ELF-1 (cell line): ENCODE data around the gene SMOC1.
A peak's percentile ranks its signal among the peaks of the same experiment; 100 is the strongest.

Experiments
- DNase-seq: peaks from one replicate; pipeline ENCODE4 v3.0.0-alpha.2; 2016; ENCODE audit warnings: low read depth, low spot score

SMOC1 gene

GRCh38 chr14:70006699-70007098 is 127.5 kb downstream of the SMOC1 start:
- DNase-seq = no peak

- DNase-seq = no peak
These were observed 129.4 kb downstream of the SMOC1 start for GRCh38 chr14:70008284-70009262.

- DNase-seq = no peak
These were observed 130.7 kb downstream of the SMOC1 start for GRCh38 chr14:70009961-70010360.

GRCh38 chr14:70011098-70011497 is 131.9 kb downstream of the SMOC1 start:
- DNase-seq = no peak

- no peak for DNase-seq
These were observed 132.5 kb downstream of the SMOC1 start for GRCh38 chr14:70011708-70012107.

- peak; percentile 40 for DNase-seq
These were observed 134.2 kb downstream of the SMOC1 start for GRCh38 chr14:70013271-70013873.

GRCh38 chr14:70014406-70015095 is 135.3 kb downstream of the SMOC1 start:
- no peak for DNase-seq

- DNase-seq = no peak
These were observed 139.0 kb downstream of the SMOC1 start for GRCh38 chr14:70018230-70018629.

- DNase-seq = peak; percentile 75
These were observed 139.5 kb downstream of the SMOC1 start for GRCh38 chr14:70018713-70019211.

- DNase-seq = no peak
These were observed 140.5 kb downstream of the SMOC1 start for GRCh38 chr14:70019695-70020094.

- DNase-seq = no peak
These were observed 141.3 kb downstream of the SMOC1 start for GRCh38 chr14:70020352-70021170.

- no peak for DNase-seq
These were observed 142.5 kb downstream of the SMOC1 start for GRCh38 chr14:70021548-70022220.

- DNase-seq = no peak
These were observed 143.7 kb downstream of the SMOC1 start for GRCh38 chr14:70022771-70023445.

- DNase-seq = no peak
These were observed 144.7 kb downstream of the SMOC1 start for GRCh38 chr14:70023871-70024270.

- peak; percentile 80 for DNase-seq
These were observed 148.7 kb downstream of the SMOC1 start for GRCh38 chr14:70027785-70028428.

GRCh38 chr14:70029296-70030132 is 150.3 kb downstream of the SMOC1 start:
- no peak for DNase-seq

GRCh38 chr14:70032016-70032415 is 152.8 kb downstream of the SMOC1 start:
- DNase-seq = no peak

- peak; percentile 72 for DNase-seq
These were observed 153.2 kb downstream of the SMOC1 start for GRCh38 chr14:70032447-70032846.

- no peak for DNase-seq
These were observed 153.9 kb downstream of the SMOC1 start for GRCh38 chr14:70033116-70033515.
